Measurements from ENCODE around the gene GBGT1.

Gene GBGT1

DNA sequence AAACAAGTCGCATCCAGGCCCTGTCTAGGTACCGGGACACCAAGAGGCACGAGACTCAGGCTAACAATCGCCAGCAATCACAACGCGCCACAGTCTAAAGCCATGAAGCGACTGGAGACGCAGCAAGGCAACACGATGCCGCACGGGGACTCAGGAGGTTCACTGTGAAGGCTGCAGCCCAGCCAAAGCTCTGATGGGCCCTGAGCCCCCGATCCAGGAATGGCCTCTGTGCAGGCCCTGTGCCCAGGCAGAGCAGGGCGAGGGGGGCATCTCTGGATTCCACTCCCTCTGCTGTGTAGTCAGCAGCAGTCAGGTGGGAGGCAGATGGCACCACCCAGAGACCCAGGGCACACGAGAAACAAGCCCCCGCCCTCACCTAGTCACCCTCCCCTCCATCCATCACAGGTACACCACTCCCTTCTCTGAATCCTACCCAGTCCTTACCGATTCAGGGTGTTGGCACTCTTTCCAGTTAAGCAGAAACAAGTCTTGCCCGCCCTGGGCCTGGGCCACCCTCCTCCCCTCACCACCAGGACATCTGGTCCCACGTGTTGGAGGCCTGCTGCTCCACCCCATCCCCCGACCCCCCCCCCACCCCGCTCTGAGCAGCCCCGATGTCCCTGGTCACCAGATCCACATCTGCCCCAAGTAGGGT is 43.7 kb downstream of the GBGT1 start:
- Histone ChIP-seq H3K9me3 (replicated peaks; ENCODE audit: low read length) (no peaks in the 10 kb centered on the region), H3K27me3 (ENCODE audit: control insufficient read depth, insufficient read depth, low read length) (peaks cover 17% of the 10 kb centered on the region), H3K9ac (ENCODE audit: low read depth, low read length) (no peak overlapping the region), H3K4me1 (ENCODE audit: control insufficient read depth, insufficient read depth, low read length) (peaks cover 54% of the 10 kb centered on the region), H3K4me3 (ENCODE audit: low read length) (peak overlapping the region; percentile 74), H3K36me3 (ENCODE audit: insufficient read depth, low read length) (no peaks in the 10 kb centered on the region), H3K4me2 (ENCODE audit: low read length) (peak overlapping the region; percentile 97)

DNA sequence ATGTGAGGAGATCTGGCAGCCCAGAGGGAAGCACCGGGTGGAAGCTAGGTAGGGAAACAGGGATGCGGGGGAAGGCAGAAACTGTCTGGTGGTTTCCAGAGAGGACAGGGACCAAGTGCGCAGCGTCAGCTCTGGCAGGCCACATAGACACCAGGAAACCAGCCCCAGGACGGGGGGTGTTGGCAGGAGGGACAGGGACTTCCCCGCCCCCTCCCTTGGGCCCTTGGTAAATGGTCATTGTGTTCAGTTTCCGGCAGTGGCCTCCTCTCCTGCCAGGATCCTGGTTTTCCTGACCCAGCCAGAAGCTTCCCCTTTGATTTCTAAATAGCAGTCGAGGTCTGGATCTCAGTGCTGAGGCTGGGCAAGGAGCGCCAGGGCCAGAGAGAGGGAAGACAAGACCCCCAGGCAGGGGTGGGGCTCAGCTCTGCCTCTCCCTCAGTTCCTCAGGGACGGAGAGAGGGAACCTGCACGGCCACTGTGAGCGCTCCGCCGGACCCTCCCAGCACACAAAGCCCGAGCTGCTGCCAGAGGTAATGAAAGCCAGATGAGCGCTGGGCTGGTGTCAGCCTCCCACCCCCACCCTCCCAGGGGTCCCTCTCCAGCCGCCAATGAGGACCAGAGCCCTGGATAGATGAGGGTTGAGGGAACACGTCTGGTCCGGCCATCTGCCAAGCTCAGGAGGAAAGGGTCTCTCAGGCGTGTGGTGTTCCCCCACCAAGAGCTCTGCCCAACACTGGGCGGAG is 44.4 kb downstream of the GBGT1 start:
- Histone ChIP-seq H3K9ac (ENCODE audit: low read depth, low read length) (no peak overlapping the region), H3K27me3 (ENCODE audit: control insufficient read depth, insufficient read depth, low read length) (peaks cover 11% of the 10 kb centered on the region), H3K36me3 (ENCODE audit: insufficient read depth, low read length) (no peaks in the 10 kb centered on the region), H3K9me3 (replicated peaks; ENCODE audit: low read length) (no peaks in the 10 kb centered on the region), H3K4me3 (ENCODE audit: low read length) (peak overlapping the region; percentile 34), H3K4me2 (ENCODE audit: low read length) (peak overlapping the region; percentile 97), H3K4me1 (ENCODE audit: control insufficient read depth, insufficient read depth, low read length) (peaks cover 61% of the 10 kb centered on the region)

DNA sequence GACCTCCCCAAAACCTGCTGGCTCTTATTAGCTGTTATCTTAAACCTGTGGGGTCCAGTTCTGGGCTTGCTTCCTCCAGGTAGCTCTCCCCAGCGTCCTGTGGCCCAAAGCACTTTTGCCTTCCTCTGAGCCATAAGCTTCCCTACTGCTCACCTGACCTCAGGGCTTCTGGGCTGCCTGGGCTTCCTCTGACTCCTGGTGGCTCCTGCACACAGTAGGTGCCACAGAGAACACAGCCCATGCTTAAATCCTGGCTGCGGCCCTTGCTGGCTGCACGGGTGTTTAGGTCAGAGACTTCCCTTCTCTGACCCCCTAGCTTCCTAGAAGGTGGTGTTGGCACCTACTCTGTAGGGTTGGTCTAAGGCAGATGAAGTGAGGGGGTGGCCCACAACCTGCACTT is 45.1 kb downstream of the GBGT1 start:
- Histone ChIP-seq H3K27me3 (ENCODE audit: control insufficient read depth, insufficient read depth, low read length) (peaks cover 6% of the 10 kb centered on the region), H3K4me1 (ENCODE audit: control insufficient read depth, insufficient read depth, low read length) (peaks cover 68% of the 10 kb centered on the region), H3K4me2 (ENCODE audit: low read length) (no peak overlapping the region), H3K36me3 (ENCODE audit: insufficient read depth, low read length) (no peaks in the 10 kb centered on the region), H3K9me3 (replicated peaks; ENCODE audit: low read length) (no peaks in the 10 kb centered on the region), H3K4me3 (ENCODE audit: low read length) (no peak overlapping the region), H3K9ac (ENCODE audit: low read depth, low read length) (no peak overlapping the region)

DNA sequence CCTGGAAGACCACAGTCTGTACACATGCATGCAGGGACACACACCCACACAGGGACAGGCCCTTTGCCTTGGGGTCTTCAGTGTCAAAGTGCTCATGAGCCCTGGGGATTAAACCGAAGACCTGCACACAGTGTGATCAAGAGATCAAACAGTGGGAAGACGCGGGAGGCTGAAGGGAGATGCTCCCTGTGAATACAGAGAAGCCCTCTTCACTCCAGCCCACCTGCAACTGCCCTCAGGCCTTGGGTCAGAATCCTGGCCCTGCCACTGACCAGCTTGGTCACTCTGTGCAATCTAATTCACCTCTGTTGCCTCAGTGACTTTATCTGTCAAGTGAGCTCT is 45.6 kb downstream of the GBGT1 start:
- Histone ChIP-seq H3K4me2 (ENCODE audit: low read length) (no peak overlapping the region), H3K4me3 (ENCODE audit: low read length) (no peak overlapping the region), H3K27me3 (ENCODE audit: control insufficient read depth, insufficient read depth, low read length) (peaks cover 6% of the 10 kb centered on the region), H3K36me3 (ENCODE audit: insufficient read depth, low read length) (no peaks in the 10 kb centered on the region), H3K9ac (ENCODE audit: low read depth, low read length) (no peak overlapping the region), H3K9me3 (replicated peaks; ENCODE audit: low read length) (no peaks in the 10 kb centered on the region), H3K4me1 (ENCODE audit: control insufficient read depth, insufficient read depth, low read length) (peaks cover 68% of the 10 kb centered on the region)

DNA sequence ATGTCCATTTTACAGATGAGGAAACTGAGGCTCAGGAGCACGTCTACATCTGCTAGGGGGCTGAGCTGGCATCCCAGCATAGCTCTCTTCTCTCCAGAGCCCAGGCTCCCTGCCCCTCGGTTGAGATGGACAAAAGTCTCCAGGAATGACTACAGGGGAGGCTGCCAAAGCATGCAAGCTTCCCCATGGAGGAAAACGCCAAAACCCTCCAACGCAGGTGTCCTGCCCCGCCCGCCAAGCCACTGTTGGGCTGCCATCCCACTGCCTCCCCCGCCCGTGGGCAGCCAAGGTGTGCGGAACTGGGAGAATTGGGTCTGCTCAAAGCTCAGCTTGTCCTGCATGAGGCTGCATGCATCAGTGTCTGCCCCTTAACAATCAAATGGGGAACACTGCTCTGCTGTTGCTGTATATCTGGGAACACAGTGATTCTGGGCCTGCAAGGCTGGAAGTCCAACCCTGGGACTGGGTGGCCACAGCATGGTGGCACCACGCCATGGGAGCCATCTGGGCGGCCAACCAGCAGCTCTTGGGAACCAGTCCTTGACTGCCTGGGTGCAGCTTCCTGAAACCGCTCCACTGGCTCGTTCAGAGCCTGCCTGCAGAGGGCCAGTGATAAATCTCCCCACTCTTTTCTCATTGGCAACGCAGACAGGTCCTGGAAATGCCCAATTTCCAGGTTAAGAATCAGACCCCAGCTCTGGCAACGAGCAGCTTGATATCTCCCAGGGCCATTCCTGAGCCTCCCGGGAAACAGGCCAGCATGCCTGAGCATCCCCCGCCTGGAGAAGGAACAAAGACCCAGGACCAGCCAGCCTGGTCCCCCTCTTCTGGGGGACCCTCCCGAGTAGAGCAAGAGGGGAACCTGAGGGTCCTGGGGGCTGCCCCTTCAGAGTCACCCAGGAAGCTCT is 46.2 kb downstream of the GBGT1 start:
- H3K9me3 ChIP-seq (replicated peaks; ENCODE audit: low read length) = no peaks in the 10 kb centered on the region
- no peak overlapping the region for H3K9ac ChIP-seq (ENCODE audit: low read depth, low read length)
- H3K4me3 ChIP-seq (ENCODE audit: low read length) = no peak overlapping the region
- H3K4me2 ChIP-seq (ENCODE audit: low read length) = no peak overlapping the region
- no peaks in the 10 kb centered on the region for H3K36me3 ChIP-seq (ENCODE audit: insufficient read depth, low read length)
- peaks cover 6% of the 10 kb centered on the region for H3K27me3 ChIP-seq (ENCODE audit: control insufficient read depth, insufficient read depth, low read length)
- H3K4me1 ChIP-seq (ENCODE audit: control insufficient read depth, insufficient read depth, low read length) = peaks cover 68% of the 10 kb centered on the region

DNA sequence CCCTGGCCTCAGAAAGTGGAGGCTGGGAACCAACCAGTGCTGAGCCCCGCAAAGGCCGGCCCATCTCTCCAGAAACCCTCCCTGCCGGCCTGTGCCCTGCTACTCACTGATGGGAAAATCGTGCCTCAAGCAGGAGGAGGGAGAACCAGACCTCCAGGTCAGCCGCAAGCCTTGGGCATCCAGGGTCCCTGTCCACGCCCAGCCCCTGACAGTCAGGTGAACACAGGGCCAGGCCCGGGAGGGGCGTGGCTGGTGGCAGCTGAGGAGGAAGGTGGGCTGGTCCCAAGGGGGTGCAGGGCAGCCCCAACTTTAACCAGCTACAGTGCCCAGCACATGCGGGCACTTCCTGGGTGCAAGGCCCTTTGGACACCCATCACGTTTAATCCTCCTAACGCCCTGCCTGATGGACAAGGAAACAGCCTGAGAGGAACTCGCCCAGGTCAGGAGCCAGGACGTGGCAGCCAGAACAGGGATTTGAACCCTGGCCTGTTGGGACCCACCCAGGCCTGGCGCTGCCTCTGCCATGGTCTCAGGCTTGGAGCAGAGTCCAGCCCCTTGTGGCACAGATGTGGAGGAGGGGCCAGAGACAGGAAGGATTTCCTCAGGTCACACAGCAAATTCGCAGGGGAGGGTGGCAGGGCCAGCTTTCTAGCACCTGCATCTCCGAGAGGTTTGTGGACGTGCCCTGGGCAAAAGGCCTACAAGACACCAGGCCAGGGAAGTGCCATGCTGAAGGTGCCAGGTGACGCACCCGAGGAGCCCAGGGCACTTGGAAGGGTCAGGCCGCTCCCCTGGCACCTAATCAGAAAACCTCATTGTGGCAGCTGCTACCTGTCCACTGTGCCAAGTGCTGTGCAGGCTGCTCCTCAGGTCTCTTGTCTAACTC is 47.1 kb downstream of the GBGT1 start:
- peak overlapping the region; percentile 40 for H3K9ac ChIP-seq (ENCODE audit: low read depth, low read length)

DNA sequence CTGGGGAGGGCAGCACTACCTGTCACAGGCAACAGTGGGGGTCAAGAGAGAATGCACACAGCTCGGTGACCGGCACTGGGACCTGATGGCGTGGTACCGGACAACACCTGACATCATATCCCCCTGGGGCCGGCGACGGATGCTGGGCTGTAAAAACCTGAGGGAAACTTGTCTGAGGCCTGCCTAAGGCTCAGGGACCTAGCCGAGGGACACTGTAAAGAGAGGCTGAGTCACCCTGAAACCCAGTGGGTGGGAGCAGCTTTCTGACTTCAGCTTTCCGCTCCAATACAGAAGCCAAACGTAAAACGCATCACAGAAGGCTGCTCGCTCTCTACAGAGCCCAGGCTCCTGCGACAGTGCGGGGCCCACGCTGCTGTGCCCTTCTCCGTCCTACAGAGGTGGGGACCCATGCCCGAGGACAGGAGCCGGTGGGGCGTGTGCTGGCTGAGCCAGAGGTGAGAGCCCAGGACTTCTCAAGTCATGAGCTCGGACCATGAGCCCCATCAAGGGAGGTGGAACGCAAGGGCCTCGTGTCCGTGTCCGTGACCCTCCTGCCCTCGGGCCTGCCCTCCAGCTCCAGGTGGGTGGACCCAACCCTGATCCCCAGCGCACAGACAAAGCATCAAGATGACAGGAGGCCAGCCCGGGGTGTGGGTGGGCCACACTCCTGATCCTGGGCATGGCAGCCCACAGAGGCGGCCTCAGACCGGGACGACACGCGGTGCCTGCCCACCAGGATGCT is 47.9 kb downstream of the GBGT1 start:
- no peaks in the 10 kb centered on the region for H3K36me3 ChIP-seq (ENCODE audit: insufficient read depth, low read length)
- H3K27me3 ChIP-seq (ENCODE audit: control insufficient read depth, insufficient read depth, low read length) = peaks cover 6% of the 10 kb centered on the region
- no peak overlapping the region for H3K4me3 ChIP-seq (ENCODE audit: low read length)
- H3K4me2 ChIP-seq (ENCODE audit: low read length) = peak overlapping the region; percentile 50
- H3K4me1 ChIP-seq (ENCODE audit: control insufficient read depth, insufficient read depth, low read length) = peaks cover 62% of the 10 kb centered on the region
- H3K9me3 ChIP-seq (replicated peaks; ENCODE audit: low read length) = no peaks in the 10 kb centered on the region
- H3K9ac ChIP-seq (ENCODE audit: low read depth, low read length) = peak overlapping the region; percentile 51

More for the DNA sequence above, 47.1 kb downstream of the GBGT1 start:
- H3K27me3 ChIP-seq (ENCODE audit: control insufficient read depth, insufficient read depth, low read length) = peaks cover 6% of the 10 kb centered on the region
- H3K9me3 ChIP-seq (replicated peaks; ENCODE audit: low read length) = no peaks in the 10 kb centered on the region
- H3K4me3 ChIP-seq (ENCODE audit: low read length) = no peak overlapping the region
- no peaks in the 10 kb centered on the region for H3K36me3 ChIP-seq (ENCODE audit: insufficient read depth, low read length)
- H3K4me1 ChIP-seq (ENCODE audit: control insufficient read depth, insufficient read depth, low read length) = peaks cover 67% of the 10 kb centered on the region
- H3K4me2 ChIP-seq (ENCODE audit: low read length) = no peak overlapping the region

DNA sequence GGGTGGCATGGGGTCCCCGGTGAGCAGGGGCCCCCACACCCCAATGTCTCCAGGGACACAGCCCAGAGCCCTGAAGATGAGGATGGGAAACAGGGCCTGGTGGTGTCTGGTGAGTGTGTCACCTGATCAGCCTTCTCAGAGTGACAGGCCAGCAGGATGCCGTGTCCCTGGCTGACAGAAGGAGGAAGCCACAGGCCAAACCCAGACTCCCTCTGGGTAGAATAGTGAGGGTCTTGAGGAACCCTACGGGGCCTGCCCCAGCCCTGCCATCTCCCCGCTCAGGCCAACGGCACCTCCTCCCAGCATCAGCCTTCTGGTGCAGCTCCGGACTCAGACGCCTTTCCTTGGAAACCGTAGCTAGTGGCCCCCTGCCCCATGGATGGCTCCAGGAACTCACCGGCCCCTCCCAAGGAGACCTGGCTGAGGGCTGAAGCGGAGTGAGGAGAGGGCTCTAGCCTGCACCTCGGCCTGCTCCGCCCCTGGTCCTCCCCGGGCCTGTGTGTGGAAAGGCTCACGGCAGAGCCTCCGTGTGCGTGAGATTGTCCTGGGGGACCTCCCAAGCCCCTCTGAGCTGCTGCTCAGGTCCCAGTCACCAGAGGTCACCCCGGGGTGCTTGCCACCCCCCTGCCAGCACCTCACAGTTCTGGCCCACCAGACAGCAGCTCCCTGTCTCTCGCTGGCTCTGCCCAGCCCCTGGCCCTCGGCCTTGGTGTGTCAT is 48.7 kb downstream of the GBGT1 start:
- Histone ChIP-seq H3K9me3 (replicated peaks; ENCODE audit: low read length) (no peaks in the 10 kb centered on the region), H3K36me3 (ENCODE audit: insufficient read depth, low read length) (peaks cover 3% of the 10 kb centered on the region), H3K4me3 (ENCODE audit: low read length) (no peak overlapping the region), H3K4me2 (ENCODE audit: low read length) (peak overlapping the region; percentile 22), H3K4me1 (ENCODE audit: control insufficient read depth, insufficient read depth, low read length) (peaks cover 57% of the 10 kb centered on the region), H3K27me3 (ENCODE audit: control insufficient read depth, insufficient read depth, low read length) (peaks cover 6% of the 10 kb centered on the region), H3K9ac (ENCODE audit: low read depth, low read length) (peak overlapping the region; percentile 51)

DNA sequence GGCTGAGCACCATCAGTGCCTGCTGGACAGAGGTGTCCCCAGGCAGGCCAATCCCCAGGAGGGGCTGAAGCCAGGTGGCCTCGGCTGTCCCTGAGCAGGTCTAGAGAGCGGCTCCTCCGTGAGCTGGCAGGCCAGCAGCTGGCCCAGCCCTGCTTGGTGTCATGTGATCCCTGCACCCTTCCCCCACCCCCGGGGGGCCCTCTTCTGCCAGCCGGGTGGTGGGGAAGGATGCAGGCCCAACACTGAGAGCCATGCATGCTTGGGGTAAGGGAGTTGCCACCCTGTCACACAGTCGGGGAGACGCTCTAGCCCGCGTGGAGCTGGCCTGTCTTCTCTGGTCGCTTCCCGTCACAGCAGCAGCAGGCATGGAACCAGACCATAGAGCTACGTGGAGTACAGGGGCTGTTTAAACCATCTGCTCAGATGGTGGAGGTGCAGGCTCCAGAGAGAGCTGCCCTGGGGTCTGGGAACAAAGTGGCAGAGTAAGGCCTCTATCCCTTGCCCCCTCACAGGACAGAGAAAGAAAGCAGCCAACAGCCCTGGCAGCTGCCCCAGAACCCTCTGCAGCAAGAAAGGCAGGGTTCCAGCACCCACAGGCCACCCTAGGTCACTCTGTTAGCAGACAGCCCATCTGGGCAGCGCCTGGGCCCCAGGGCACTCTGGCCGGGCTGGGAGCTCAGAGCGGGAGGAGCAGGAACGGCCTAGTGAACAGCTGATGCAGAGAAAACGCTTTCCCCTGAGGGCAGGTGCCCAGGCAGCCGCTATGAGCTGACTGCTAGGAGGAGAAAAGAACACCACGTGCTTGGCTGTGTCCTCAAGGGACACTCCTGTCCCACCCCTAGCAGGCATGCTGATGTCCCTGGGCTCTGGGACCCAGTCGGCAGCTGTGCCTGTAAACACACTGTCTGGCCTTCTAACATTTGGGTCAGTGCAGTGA is 49.5 kb downstream of the GBGT1 start:
- Histone ChIP-seq H3K36me3 (ENCODE audit: insufficient read depth, low read length) (peaks cover 5% of the 10 kb centered on the region), H3K9ac (ENCODE audit: low read depth, low read length) (peak overlapping the region; percentile 13), H3K4me2 (ENCODE audit: low read length) (peak overlapping the region; percentile 45), H3K4me3 (ENCODE audit: low read length) (no peak overlapping the region), H3K4me1 (ENCODE audit: control insufficient read depth, insufficient read depth, low read length) (peaks cover 49% of the 10 kb centered on the region), H3K9me3 (replicated peaks; ENCODE audit: low read length) (no peaks in the 10 kb centered on the region), H3K27me3 (ENCODE audit: control insufficient read depth, insufficient read depth, low read length) (peaks cover 6% of the 10 kb centered on the region)
